WTC11 (cell line): ENCODE measurements around the gene TAF15. TPM values are rescaled to one million over a fixed set of nuclear protein-coding genes. Genes with fewer than 3 reads are reported as not detected.

ENCODE experiments used
- ATAC-seq: fragments of 200-7000 bp; cut with Tn5 transposase; 2 replicates; pipeline ENCODE4 v1.10.0; 2021; ENCODE audit warnings: mild to moderate bottlenecking, moderate library complexity
- CTCF ChIA-PET: fragments of 300-600 bp; sonication (Branson Sonifier 250); formaldehyde crosslinking; loops from one replicate; lab custom pipeline; 2021; ENCODE audit warnings: antibody characterized with exemption; lab: Charles Lee
- POLR2A ChIA-PET: fragments of 350-600 bp; sonication (Branson Sonifier 250); formaldehyde crosslinking; loops from one replicate; lab custom pipeline; 2021; ENCODE audit warnings: antibody characterized with exemption; lab: Charles Lee
- DNase-seq: peaks from one replicate; pipeline ENCODE4 v3.0.0; 2021; ENCODE audit warnings: low spot score
- H3K27ac Mint-ChIP-seq: 2 replicates; pipeline ENCODE4 v1.8.0; 2021; ENCODE audit warnings: mixed read lengths
- H3K27me3 Mint-ChIP-seq: 2 replicates; pipeline ENCODE4 v1.8.0; 2021; ENCODE audit warnings: low read depth, mild to moderate bottlenecking, moderate library complexity, mixed read lengths
- H3K36me3 Mint-ChIP-seq: 2 replicates; pipeline ENCODE4 v1.8.0; 2021; ENCODE audit warnings: mixed read lengths
- H3K4me1 Mint-ChIP-seq: 2 replicates; pipeline ENCODE4 v1.8.0; 2022; ENCODE audit warnings: mixed read lengths
- H3K4me3 Mint-ChIP-seq: 2 replicates; pipeline ENCODE4 v1.8.0; 2021; ENCODE audit warnings: mild to moderate bottlenecking, moderate library complexity, mixed read lengths
- H3K9me3 Mint-ChIP-seq: 2 replicates; pipeline ENCODE4 v1.8.0; 2021; ENCODE audit warnings: mixed read lengths
- CREM ChIP-seq: sonication (generic); formaldehyde crosslinking; IDR thresholded peaks from 2 replicates; pipeline ENCODE4 v1.8.1; 2022; ENCODE audit warnings: mild to moderate bottlenecking, missing genetic modification reagents, moderate library complexity
- EMX1 ChIP-seq: fragments of 250-450 bp; sonication (Bioruptor Pico); IDR thresholded peaks from 2 replicates; pipeline ENCODE4 v1.8.0; 2021; ENCODE audit warnings: mild to moderate bottlenecking
- ERG ChIP-seq: fragments of 250-450 bp; sonication (Bioruptor Pico); IDR thresholded peaks from 2 replicates; pipeline ENCODE4 v1.8.0; 2021; ENCODE audit warnings: mild to moderate bottlenecking
- ESRRA ChIP-seq: sonication (generic); formaldehyde crosslinking; IDR thresholded peaks from 2 replicates; pipeline ENCODE4 v1.8.1; 2022; ENCODE audit warnings: mild to moderate bottlenecking, missing genetic modification reagents, borderline replicate concordance
- HMGA2 ChIP-seq: fragments of 250-450 bp; sonication (Bioruptor Pico); IDR thresholded peaks from 2 replicates; pipeline ENCODE4 v1.4.0; 2021; ENCODE audit warnings: mild to moderate bottlenecking, moderate library complexity
- IRF2 ChIP-seq: sonication (generic); formaldehyde crosslinking; IDR thresholded peaks from 2 replicates; pipeline ENCODE4 v1.8.0; 2022; ENCODE audit warnings: low read depth, missing genetic modification reagents, borderline replicate concordance
- OVOL2 ChIP-seq: fragments of 250-450 bp; sonication (Bioruptor Pico); IDR thresholded peaks from 2 replicates; pipeline ENCODE4 v1.9.0; 2021; ENCODE audit warnings: mild to moderate bottlenecking, borderline replicate concordance
- PRDM15 ChIP-seq: sonication (generic); formaldehyde crosslinking; IDR thresholded peaks from 2 replicates; pipeline ENCODE4 v1.8.0; 2022; ENCODE audit warnings: missing genetic modification reagents
- RORB ChIP-seq: fragments of 250-450 bp; sonication (Bioruptor Pico); IDR thresholded peaks from 2 replicates; pipeline ENCODE4 v1.9.0; 2021; ENCODE audit warnings: mild to moderate bottlenecking
- SOX15 ChIP-seq: fragments of 250-450 bp; sonication (Bioruptor Pico); IDR thresholded peaks from 2 replicates; pipeline ENCODE4 v1.9.0; 2021; ENCODE audit warnings: mild to moderate bottlenecking
- TCF7 ChIP-seq: sonication (generic); formaldehyde crosslinking; IDR thresholded peaks from 2 replicates; pipeline ENCODE4 v1.8.0; 2022; ENCODE audit warnings: mild to moderate bottlenecking, low read depth, missing genetic modification reagents, moderate library complexity
- ZBTB21 ChIP-seq: sonication (generic); formaldehyde crosslinking; IDR thresholded peaks from 2 replicates; pipeline ENCODE4 v1.8.1; 2023; ENCODE audit warnings: mild to moderate bottlenecking, missing genetic modification reagents, borderline replicate concordance
- ZNF416 ChIP-seq: fragments of 250-450 bp; sonication (Bioruptor Pico); IDR thresholded peaks from 2 replicates; pipeline ENCODE4 v1.9.0; 2021; ENCODE audit warnings: mild to moderate bottlenecking, inconsistent platforms
- ZNF425 ChIP-seq: fragments of 250-450 bp; sonication (Bioruptor Pico); conservative IDR thresholded peaks from 2 replicates; pipeline ENCODE4 v1.9.0; 2021; ENCODE audit warnings: mild to moderate bottlenecking
- total RNA-seq: library from RNA; stranded (reverse); gene quantifications from 3 replicates; pipeline ENCODE4 v1.2.3, GENCODE V29; 2021
- TF ChIP-seq, protein P1 (sequence below): fragments of 200-600 bp; IDR thresholded peaks from 2 replicates; pipeline ENCODE4 v1.8.0; 2022; ENCODE audit warnings: antibody characterized with exemption
- TF ChIP-seq, protein P2 (sequence below): fragments of 250-450 bp; sonication (Bioruptor Pico); IDR thresholded peaks from 2 replicates; pipeline ENCODE4 v1.9.0; 2021; ENCODE audit warnings: mild to moderate bottlenecking

TAF15 gene
- total RNA-seq, 1 experiment from 2014 or later, result 273 TPM

GRCh38 chr17:35849469-35850348 lies 40.4 kb downstream of the TAF15 start:
- ChIA-PET CTCF (interaction anchor here (0.6 to 1.3 kb wide), 5 partner anchors 10 to 299 kb away, joined by 3 to 5 read pairs (median 5); partner anchors contain the start of gene RDM1), POLR2A (no interaction called here)
- TF ChIP-seq ESRRA (CRISPR knock-in tag), result no peak
- no peak for TF ChIP-seq RORB (CRISPR knock-in tag)
- TF ChIP-seq OVOL2, result no peak
- 0 out of 2 replicates have a peak, but pooled peaks have one; percentile 39 for TF ChIP-seq EMX1 (CRISPR knock-in tag)
- TF ChIP-seq ERG (CRISPR knock-in tag), result 0 out of 2 replicates have a peak, but pooled peaks have one; percentile 6
- TF ChIP-seq ZBTB21 (CRISPR knock-in tag), result no peak
- TF ChIP-seq, protein P1, sequence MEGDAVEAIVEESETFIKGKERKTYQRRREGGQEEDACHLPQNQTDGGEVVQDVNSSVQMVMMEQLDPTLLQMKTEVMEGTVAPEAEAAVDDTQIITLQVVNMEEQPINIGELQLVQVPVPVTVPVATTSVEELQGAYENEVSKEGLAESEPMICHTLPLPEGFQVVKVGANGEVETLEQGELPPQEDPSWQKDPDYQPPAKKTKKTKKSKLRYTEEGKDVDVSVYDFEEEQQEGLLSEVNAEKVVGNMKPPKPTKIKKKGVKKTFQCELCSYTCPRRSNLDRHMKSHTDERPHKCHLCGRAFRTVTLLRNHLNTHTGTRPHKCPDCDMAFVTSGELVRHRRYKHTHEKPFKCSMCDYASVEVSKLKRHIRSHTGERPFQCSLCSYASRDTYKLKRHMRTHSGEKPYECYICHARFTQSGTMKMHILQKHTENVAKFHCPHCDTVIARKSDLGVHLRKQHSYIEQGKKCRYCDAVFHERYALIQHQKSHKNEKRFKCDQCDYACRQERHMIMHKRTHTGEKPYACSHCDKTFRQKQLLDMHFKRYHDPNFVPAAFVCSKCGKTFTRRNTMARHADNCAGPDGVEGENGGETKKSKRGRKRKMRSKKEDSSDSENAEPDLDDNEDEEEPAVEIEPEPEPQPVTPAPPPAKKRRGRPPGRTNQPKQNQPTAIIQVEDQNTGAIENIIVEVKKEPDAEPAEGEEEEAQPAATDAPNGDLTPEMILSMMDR, result peak; percentile 80
- no peak for TF ChIP-seq CREM (CRISPR knock-in tag)
- no peak; the same call in 1 of the 2 replicates for TF ChIP-seq ZNF425 (CRISPR knock-in tag)
- no peak for TF ChIP-seq HMGA2 (CRISPR knock-in tag)
- TF ChIP-seq TCF7 (CRISPR knock-in tag), result no peak
- no peak for TF ChIP-seq IRF2 (CRISPR knock-in tag)
- peak overlapping the region; percentile 83; the same call in 1 of the 2 replicates for H3K27ac Mint-ChIP-seq
- peaks cover 43% of the 10 kb centered on the region for H3K36me3 Mint-ChIP-seq
- no peaks in the 10 kb centered on the region for H3K27me3 Mint-ChIP-seq
- DNase-seq (peak; percentile 50), ATAC-seq (peak; percentile 81)
- no peaks in the 10 kb centered on the region for H3K9me3 Mint-ChIP-seq
- peaks cover 14% of the 10 kb centered on the region for H3K4me1 Mint-ChIP-seq
- no peak overlapping the region for H3K4me3 Mint-ChIP-seq

DNA sequence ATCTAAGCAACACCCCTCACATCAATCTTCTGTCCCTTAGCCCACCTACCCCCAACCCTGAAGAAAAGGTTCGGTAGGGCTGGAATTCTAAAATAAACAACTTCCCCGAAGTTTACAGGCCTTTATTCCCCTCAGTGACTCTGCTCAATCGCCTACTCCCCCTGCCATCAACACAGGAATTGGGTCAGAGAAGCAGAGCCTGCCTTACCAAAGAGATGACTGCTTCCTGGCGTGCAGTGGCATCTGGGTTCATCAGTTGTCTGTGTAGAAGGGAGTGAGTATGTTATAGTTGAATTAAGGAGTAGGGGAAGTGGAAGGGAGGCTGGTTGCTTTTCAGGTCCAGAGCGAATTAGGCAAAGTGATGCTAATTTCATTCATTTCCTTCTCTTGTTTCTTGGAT lies 46.7 kb downstream of the TAF15 start:
- no peak overlapping the region for H3K4me3 Mint-ChIP-seq
- H3K9me3 Mint-ChIP-seq, result no peaks in the 10 kb centered on the region
- ChIA-PET CTCF (interaction anchor here (0.9 kb wide), 1 partner anchor 15 kb away, joined by 3 read pairs; no protein-coding TSS in a partner anchor), POLR2A (no interaction called here)
- TF ChIP-seq SOX15, result no peak
- ATAC-seq (no peak), DNase-seq (no peak)
- peaks cover 8% of the 10 kb centered on the region for H3K36me3 Mint-ChIP-seq
- H3K4me1 Mint-ChIP-seq, result peaks cover 8% of the 10 kb centered on the region
- H3K27ac Mint-ChIP-seq, result no peak overlapping the region
- H3K27me3 Mint-ChIP-seq, result no peaks in the 10 kb centered on the region

DNA sequence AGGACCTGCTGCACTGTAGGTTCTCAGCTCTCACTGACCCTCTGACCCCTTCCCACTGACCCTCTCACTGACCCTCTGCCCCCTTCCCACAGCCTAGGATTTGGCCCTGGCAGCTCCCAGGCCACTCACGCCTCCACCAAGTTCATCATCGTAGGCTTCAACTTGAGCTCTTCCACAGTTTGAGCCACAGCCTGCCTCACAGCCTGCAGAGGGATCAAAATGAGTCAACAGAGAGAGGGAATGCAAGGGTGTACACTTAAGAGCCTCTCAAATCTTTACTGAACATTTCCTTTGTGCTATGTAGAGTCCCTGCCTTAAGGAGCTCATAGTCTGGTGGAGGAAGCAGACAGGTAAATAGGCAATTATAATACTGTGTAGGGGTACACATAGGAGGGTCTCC lies 47.3 kb downstream of the TAF15 start:
- ATAC-seq (no peak), DNase-seq (no peak)
- Mint-ChIP-seq H3K36me3 (peaks cover 3% of the 10 kb centered on the region; the same call in 1 of the 2 replicates), H3K27ac (no peak overlapping the region; the same call in 1 of the 2 replicates), H3K4me1 (peaks cover 2% of the 10 kb centered on the region; the same call in 1 of the 2 replicates), H3K9me3 (no peaks in the 10 kb centered on the region), H3K27me3 (no peaks in the 10 kb centered on the region), H3K4me3 (no peak overlapping the region)
- ChIA-PET POLR2A (no interaction called here), CTCF (interaction anchor here (0.9 to 1.4 kb wide), 2 partner anchors 15 to 119 kb away, joined by 3 to 4 read pairs; no protein-coding TSS in a partner anchor)
- TF ChIP-seq ZNF416, result no peak
- TF ChIP-seq, protein P1, result no peak
- no peak for TF ChIP-seq PRDM15 (CRISPR knock-in tag)
- TF ChIP-seq, protein P2, sequence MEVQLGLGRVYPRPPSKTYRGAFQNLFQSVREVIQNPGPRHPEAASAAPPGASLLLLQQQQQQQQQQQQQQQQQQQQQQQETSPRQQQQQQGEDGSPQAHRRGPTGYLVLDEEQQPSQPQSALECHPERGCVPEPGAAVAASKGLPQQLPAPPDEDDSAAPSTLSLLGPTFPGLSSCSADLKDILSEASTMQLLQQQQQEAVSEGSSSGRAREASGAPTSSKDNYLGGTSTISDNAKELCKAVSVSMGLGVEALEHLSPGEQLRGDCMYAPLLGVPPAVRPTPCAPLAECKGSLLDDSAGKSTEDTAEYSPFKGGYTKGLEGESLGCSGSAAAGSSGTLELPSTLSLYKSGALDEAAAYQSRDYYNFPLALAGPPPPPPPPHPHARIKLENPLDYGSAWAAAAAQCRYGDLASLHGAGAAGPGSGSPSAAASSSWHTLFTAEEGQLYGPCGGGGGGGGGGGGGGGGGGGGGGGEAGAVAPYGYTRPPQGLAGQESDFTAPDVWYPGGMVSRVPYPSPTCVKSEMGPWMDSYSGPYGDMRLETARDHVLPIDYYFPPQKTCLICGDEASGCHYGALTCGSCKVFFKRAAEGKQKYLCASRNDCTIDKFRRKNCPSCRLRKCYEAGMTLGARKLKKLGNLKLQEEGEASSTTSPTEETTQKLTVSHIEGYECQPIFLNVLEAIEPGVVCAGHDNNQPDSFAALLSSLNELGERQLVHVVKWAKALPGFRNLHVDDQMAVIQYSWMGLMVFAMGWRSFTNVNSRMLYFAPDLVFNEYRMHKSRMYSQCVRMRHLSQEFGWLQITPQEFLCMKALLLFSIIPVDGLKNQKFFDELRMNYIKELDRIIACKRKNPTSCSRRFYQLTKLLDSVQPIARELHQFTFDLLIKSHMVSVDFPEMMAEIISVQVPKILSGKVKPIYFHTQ, result no peak
